ENCODE measurements around the gene SUFU.

DNA sequence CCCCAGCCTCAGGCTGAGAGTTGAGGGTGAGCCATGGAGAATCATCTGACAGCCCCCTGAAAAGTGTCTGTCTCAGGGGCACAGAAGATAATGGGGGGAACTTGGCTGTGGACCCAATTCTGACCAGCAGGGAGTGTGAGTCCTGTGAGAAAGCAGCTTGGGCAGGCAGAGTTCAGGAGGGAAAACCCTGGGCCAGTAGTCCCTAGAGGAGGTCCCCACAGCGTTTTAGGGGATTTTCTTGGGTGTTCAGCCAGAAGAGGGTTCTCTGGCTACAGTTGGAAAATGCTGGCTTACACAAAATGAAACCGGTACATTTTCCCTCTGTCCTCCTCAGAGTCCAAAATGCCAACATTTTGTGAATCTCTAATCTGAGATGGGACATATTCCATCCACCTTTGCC lies 104.7 kb downstream of the SUFU start:
- TF ChIP-seq, protein P1, sequence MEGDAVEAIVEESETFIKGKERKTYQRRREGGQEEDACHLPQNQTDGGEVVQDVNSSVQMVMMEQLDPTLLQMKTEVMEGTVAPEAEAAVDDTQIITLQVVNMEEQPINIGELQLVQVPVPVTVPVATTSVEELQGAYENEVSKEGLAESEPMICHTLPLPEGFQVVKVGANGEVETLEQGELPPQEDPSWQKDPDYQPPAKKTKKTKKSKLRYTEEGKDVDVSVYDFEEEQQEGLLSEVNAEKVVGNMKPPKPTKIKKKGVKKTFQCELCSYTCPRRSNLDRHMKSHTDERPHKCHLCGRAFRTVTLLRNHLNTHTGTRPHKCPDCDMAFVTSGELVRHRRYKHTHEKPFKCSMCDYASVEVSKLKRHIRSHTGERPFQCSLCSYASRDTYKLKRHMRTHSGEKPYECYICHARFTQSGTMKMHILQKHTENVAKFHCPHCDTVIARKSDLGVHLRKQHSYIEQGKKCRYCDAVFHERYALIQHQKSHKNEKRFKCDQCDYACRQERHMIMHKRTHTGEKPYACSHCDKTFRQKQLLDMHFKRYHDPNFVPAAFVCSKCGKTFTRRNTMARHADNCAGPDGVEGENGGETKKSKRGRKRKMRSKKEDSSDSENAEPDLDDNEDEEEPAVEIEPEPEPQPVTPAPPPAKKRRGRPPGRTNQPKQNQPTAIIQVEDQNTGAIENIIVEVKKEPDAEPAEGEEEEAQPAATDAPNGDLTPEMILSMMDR (IDR thresholded peaks at IDR 0.05) = no peak
- no peak for TF ChIP-seq POLR2A (IDR thresholded peaks at IDR 0.05)

All from Peyer's patch (tissue), 4 donors.